IMR-90 (cell line): Measurements from ENCODE around the gene PALLD. TPM values are rescaled to one million over a fixed set of nuclear protein-coding genes. Genes with fewer than 3 reads are reported as not detected.

ENCODE experiments used
- ATAC-seq: fragments of 200-7000 bp; cut with Tn5 transposase; 2 replicates; pipeline ENCODE4 v1.9.1; 2020; ENCODE audit warnings: low read depth, mild to moderate bottlenecking, moderate library complexity
- BruUV-seq: library from RNA; stranded (reverse); fragments of 400-500 nt; replicated peaks from 2 replicates; lab custom pipeline; 2021; lab: Mats Ljungman, UMichigan
- CTCF ChIA-PET: fragments of 300-600 bp; formaldehyde crosslinking; extraction: SDS; loops from one replicate; lab custom pipeline; 2021; ENCODE audit warnings: antibody characterized with exemption; lab: Yijun Ruan, JAX
- POLR2A ChIA-PET: fragments of 300-600 bp; sonication (Branson Sonifier 250); formaldehyde crosslinking; loops from one replicate; lab custom pipeline; 2022; ENCODE audit warnings: antibody characterized with exemption; ENCODE audit not compliant: unreplicated experiment; lab: Charles Lee
- DNase-seq: peaks from one replicate; pipeline ENCODE4 v3.0.0; 2013
- H2AFZ ChIP-seq: replicated peaks from 2 replicates; pipeline ENCODE3; 2013; ENCODE audit warnings: low read length, mild to moderate bottlenecking; ENCODE audit not compliant: poor library complexity
- H2AK5ac ChIP-seq: 2 replicates; pipeline ENCODE4 v1.6.1; 2013; ENCODE audit warnings: low read depth, low read length, inconsistent platforms
- H2AK9ac ChIP-seq: replicated peaks from 2 replicates; pipeline ENCODE3; 2013; ENCODE audit warnings: mild to moderate bottlenecking, low read depth, low read length, moderate library complexity; ENCODE audit not compliant: poor library complexity
- H2BK120ac ChIP-seq: 2 replicates; pipeline ENCODE4 v1.6.1; 2013; ENCODE audit warnings: low read depth, low read length, inconsistent platforms
- H2BK15ac ChIP-seq: 3 replicates; pipeline ENCODE4 v1.6.1; 2013; ENCODE audit warnings: low read depth, low read length, inconsistent platforms
- H2BK20ac ChIP-seq: 2 replicates; pipeline ENCODE4 v1.6.1; 2013; ENCODE audit warnings: low read depth, mild to moderate bottlenecking, inconsistent platforms, low read length, moderate library complexity
- H2BK5ac ChIP-seq: 2 replicates; pipeline ENCODE4 v1.6.1; 2013; ENCODE audit warnings: mild to moderate bottlenecking, low read depth, low read length, inconsistent platforms; ENCODE audit not compliant: poor library complexity, severe bottlenecking
- H3K14ac ChIP-seq: replicated peaks from 2 replicates; pipeline ENCODE4 v1.6.1; 2013; ENCODE audit warnings: low read depth, low read length, inconsistent platforms
- H3K18ac ChIP-seq: 2 replicates; pipeline ENCODE4 v1.6.1; 2013; ENCODE audit warnings: low read depth, low read length, control low read depth
- H3K23ac ChIP-seq: 2 replicates; pipeline ENCODE4 v1.6.1; 2013; ENCODE audit warnings: low read depth, low read length, inconsistent platforms
- H3K27ac ChIP-seq: 2 replicates; pipeline ENCODE4 v1.5.1; 2013; ENCODE audit warnings: mild to moderate bottlenecking, control low read depth, low read length; ENCODE audit not compliant: insufficient read depth
- H3K27me3 ChIP-seq: 2 replicates; pipeline ENCODE4 v1.6.1; 2013; ENCODE audit warnings: low read length; ENCODE audit not compliant: control insufficient read depth, insufficient read depth
- H3K36me3 ChIP-seq: 2 replicates; pipeline ENCODE4 v1.6.1; 2013; ENCODE audit warnings: low read length, mixed read lengths; ENCODE audit not compliant: control insufficient read depth, insufficient read depth
- H3K4ac ChIP-seq: 2 replicates; pipeline ENCODE4 v1.6.1; 2013; ENCODE audit warnings: low read depth, low read length, inconsistent platforms
- H3K4me1 ChIP-seq: 2 replicates; pipeline ENCODE4 v1.6.1; 2013; ENCODE audit warnings: low read length, mixed read lengths; ENCODE audit not compliant: control insufficient read depth, insufficient read depth
- H3K4me2 ChIP-seq: 2 replicates; pipeline ENCODE4 v1.6.1; 2013; ENCODE audit warnings: low read depth, mild to moderate bottlenecking, control low read depth, low read length, moderate library complexity
- H3K4me3 ChIP-seq: 2 replicates; pipeline ENCODE4 v1.5.1; 2013; ENCODE audit warnings: low read depth, mild to moderate bottlenecking, control low read depth, low read length, moderate library complexity; ENCODE audit not compliant: insufficient read depth
- H3K56ac ChIP-seq: 2 replicates; pipeline ENCODE4 v1.6.1; 2013; ENCODE audit warnings: low read length, inconsistent platforms; ENCODE audit not compliant: insufficient read depth; ENCODE audit errors: extremely low read depth
- H3K79me1 ChIP-seq, 2 experiments: 2 replicates each; pipeline ENCODE4 v1.6.1; 2013; ENCODE audit warnings: low read length in 2 of 2, inconsistent platforms in 1 of 2, low read depth in 1 of 2
- H3K9ac ChIP-seq: 2 replicates; pipeline ENCODE4 v1.6.1; 2013; ENCODE audit warnings: low read depth, low read length, control low read depth
- H3K9me1 ChIP-seq: 2 replicates; pipeline ENCODE4 v1.6.1; 2013; ENCODE audit warnings: low read length, inconsistent platforms; ENCODE audit not compliant: insufficient read depth
- H3K9me3 ChIP-seq: 2 replicates; pipeline ENCODE4 v1.6.1; 2013; ENCODE audit warnings: low read length; ENCODE audit not compliant: control insufficient read depth, insufficient read depth
- H4K20me1 ChIP-seq: 2 replicates; pipeline ENCODE4 v1.6.1; 2013; ENCODE audit warnings: low read length, inconsistent platforms; ENCODE audit not compliant: insufficient read depth
- H4K5ac ChIP-seq: 2 replicates; pipeline ENCODE4 v1.6.1; 2013; ENCODE audit warnings: mild to moderate bottlenecking, low read depth, low read length, control low read depth
- H4K8ac ChIP-seq, 2 experiments: 2 replicates each; pipeline ENCODE4 v1.6.1; 2013; ENCODE audit warnings: low read depth in 2 of 2, low read length in 2 of 2, control low read depth in 1 of 2, inconsistent platforms in 1 of 2
- H4K91ac ChIP-seq: 2 replicates; pipeline ENCODE4 v1.6.1; 2013; ENCODE audit warnings: low read depth, low read length, inconsistent platforms; ENCODE audit not compliant: insufficient read depth
- BHLHE40 ChIP-seq: fragments of 150-350 bp; IDR thresholded peaks from 2 replicates; pipeline ENCODE4 v1.6.1; 2016; ENCODE audit warnings: mild to moderate bottlenecking, low read depth, low read length
- CEBPB ChIP-seq: IDR thresholded peaks from 2 replicates; pipeline ENCODE4 v1.6.1; 2012; ENCODE audit warnings: low read depth, low read length, improper control_type of control experiment
- CHD1 ChIP-seq: IDR thresholded peaks from 2 replicates; pipeline ENCODE4 v1.6.1; 2012; ENCODE audit warnings: low read depth, low read length, improper control_type of control experiment
- ELK1 ChIP-seq: fragments of 150-350 bp; IDR thresholded peaks from 2 replicates; pipeline ENCODE4 v1.6.1; 2016; ENCODE audit warnings: low read depth, mild to moderate bottlenecking, low read length, moderate library complexity, borderline replicate concordance
- FOS ChIP-seq: fragments of 150-350 bp; IDR thresholded peaks from 2 replicates; pipeline ENCODE4 v1.6.1; 2016; ENCODE audit warnings: low read depth, low read length
- MAFK ChIP-seq: IDR thresholded peaks from 2 replicates; pipeline ENCODE4 v1.6.1; 2012; ENCODE audit warnings: low read depth, low read length, improper control_type of control experiment
- MAZ ChIP-seq: IDR thresholded peaks from 2 replicates; pipeline ENCODE4 v1.6.1; 2012; ENCODE audit warnings: low read depth, mild to moderate bottlenecking, low read length, improper control_type of control experiment, moderate library complexity, borderline replicate concordance
- MXI1 ChIP-seq: IDR thresholded peaks from 2 replicates; pipeline ENCODE4 v1.6.1; 2012; ENCODE audit warnings: low read depth, mild to moderate bottlenecking, low read length, moderate library complexity, borderline replicate concordance
- NFE2L2 ChIP-seq: fragments of 150-350 bp; IDR thresholded peaks from 2 replicates; pipeline ENCODE4 v1.6.1; 2016; ENCODE audit warnings: low read depth, mild to moderate bottlenecking, low read length
- POLR2A ChIP-seq: IDR thresholded peaks from 2 replicates; pipeline ENCODE4 v1.6.1; 2012; ENCODE audit warnings: mild to moderate bottlenecking, low read depth, low read length
- RAD21 ChIP-seq: IDR thresholded peaks from 2 replicates; pipeline ENCODE4 v1.6.1; 2012; ENCODE audit warnings: low read length, improper control_type of control experiment
- RCOR1 ChIP-seq: IDR thresholded peaks from 2 replicates; pipeline ENCODE4 v1.6.1; 2012; ENCODE audit warnings: mild to moderate bottlenecking, low read length, improper control_type of control experiment; ENCODE audit not compliant: insufficient replicate concordance
- RFX5 ChIP-seq: IDR thresholded peaks from 2 replicates; pipeline ENCODE4 v1.8.0; 2012; ENCODE audit warnings: low read depth, mild to moderate bottlenecking, low read length, moderate library complexity
- SMC3 ChIP-seq: fragments of 150-350 bp; IDR thresholded peaks from 2 replicates; pipeline ENCODE4 v1.6.1; 2016; ENCODE audit warnings: low read depth, mild to moderate bottlenecking, antibody characterized with exemption, low read length, moderate library complexity
- WGBS, 2 experiments: methylation state at CpG; one replicate each; pipeline versions ENCODE4 v1.1.5 to v1.1.7; 2013; ENCODE audit warnings: missing lambda C conversion rate in 2 of 2; ENCODE audit not compliant: insufficient read length in 1 of 2; ENCODE audit errors: extremely low coverage in 2 of 2; 5-methylcytosine and 5-hydroxymethylcytosine counted together
- dilution Hi-C: fragments of 300-500 bp; cut with HindIII; formaldehyde crosslinking; loops from one replicate; pipeline ENCODE4 v1.14.3; 2018; ENCODE audit warnings: low sequenced_read_pairs; ENCODE audit not compliant: unreplicated experiment
- in situ Hi-C: fragments of 300-500 bp; cut with MboI; formaldehyde crosslinking; loops from 3 replicates; pipeline ENCODE4 v1.14.3; 2019; ENCODE audit warnings: low sequenced_read_pairs, inconsistent platforms, mixed read lengths
- intact Hi-C: fragments of 100-400 bp; cut with micrococcal nuclease; formaldehyde crosslinking; loops from 2 replicates; pipeline ENCODE4 v1.10.0; 2022
- polyA plus RNA-seq, 3 experiments: library from polyadenylated mRNA; depleted of rRNA; stranded (reverse); fragments of >200 nt; gene quantifications; 2 replicates each; pipeline ENCODE4 v1.2.3, GENCODE V29; 2012; ENCODE audit warnings: low replicate concordance in 1 of 3
- total RNA-seq: library from RNA; depleted of rRNA; stranded (reverse); fragments of >200 nt; gene quantifications from 2 replicates; pipeline ENCODE4 v1.2.3, GENCODE V29; 2012
- TF ChIP-seq, protein P1 (sequence below): conservative IDR thresholded peaks from 2 replicates; pipeline ENCODE4 v1.5.1; 2012; ENCODE audit warnings: mild to moderate bottlenecking, low read depth, low read length, improper control_type of control experiment
- TF ChIP-seq, protein P2 (sequence below): fragments of 150-350 bp; IDR thresholded peaks from 2 replicates; pipeline ENCODE4 v1.6.1; 2017; ENCODE audit warnings: mild to moderate bottlenecking, antibody characterized with exemption, low read length, low read depth

PALLD gene
- total and polyA plus RNA-seq, 2 of the 4 experiments (the other 2 are of a cell fraction), result 91.0 to 91.9 TPM

DNA sequence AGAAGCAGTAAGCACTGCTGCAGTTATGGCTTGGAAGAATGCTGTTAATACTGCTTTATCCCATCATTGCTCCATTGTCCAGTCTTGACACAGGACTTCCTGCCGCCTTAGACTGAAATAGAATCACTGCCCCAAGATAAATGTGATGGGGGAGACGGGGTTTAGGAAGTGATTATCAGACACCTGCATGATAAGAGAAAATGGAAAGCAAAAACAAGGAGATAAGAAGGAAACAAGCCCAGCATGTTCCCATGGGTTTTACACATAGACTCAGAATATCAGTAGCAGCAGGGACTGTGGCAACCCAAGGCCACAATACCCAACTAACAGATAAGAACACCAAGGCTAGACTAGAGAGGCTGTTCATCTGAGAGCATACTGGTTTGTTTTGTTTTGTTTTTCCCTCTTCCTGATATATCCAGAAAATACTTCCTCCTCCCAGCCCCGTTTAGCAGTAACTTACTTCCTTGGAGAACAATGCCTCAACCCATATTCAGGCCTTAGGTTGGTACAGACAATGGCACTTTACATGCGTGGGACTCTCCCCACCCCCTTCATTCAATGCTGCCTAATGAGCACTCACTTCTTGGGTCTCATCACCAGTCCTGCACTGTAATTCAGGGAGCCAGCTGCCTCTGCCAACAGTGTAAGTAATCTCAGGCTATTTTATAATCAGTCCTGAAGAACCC is 280.6 kb downstream of the PALLD start:
- Histone ChIP-seq H2BK20ac (no peak overlapping the region), H3K36me3 (no peaks in the 10 kb centered on the region), H3K4me2 (no peak overlapping the region), H3K4me1 (no peaks in the 10 kb centered on the region), H2BK15ac (no peak overlapping the region), H4K20me1 (no peaks in the 10 kb centered on the region), H2AK9ac (no peak overlapping the region), H3K14ac (no peak overlapping the region), H3K27me3 (no peaks in the 10 kb centered on the region), H4K91ac (no peak overlapping the region), H3K56ac (no peak overlapping the region), H3K4me3 (no peak overlapping the region), H3K27ac (no peak overlapping the region), H3K79me1 (no peaks in the 10 kb centered on the region), H3K9me1 (no peaks in the 10 kb centered on the region), H3K4ac (no peak overlapping the region), H2BK5ac (no peak overlapping the region), H2AFZ (no peak overlapping the region), H4K5ac (no peak overlapping the region; the same call in 1 of the 2 replicates), H3K9ac (no peak overlapping the region), H2AK5ac (no peak overlapping the region), H3K23ac (no peak overlapping the region), H4K8ac (no peak overlapping the region), H3K18ac (no peak overlapping the region), H3K9me3 (peaks cover 2% of the 10 kb centered on the region; the same call in 1 of the 2 replicates), H2BK120ac (no peak overlapping the region; the same call in 1 of the 2 replicates)
- 50% methylated on average over 2 of the region's 4 CpGs; no CpG with 5 or more reads in 1 of the 2 experiments for WGBS, 2 experiments
- ATAC-seq (no peak), DNase-seq (no peak)
- dilution Hi-C loops, result no loop called here
- CTCF ChIA-PET, result no interaction called here
- TF ChIP-seq CHD1 (no peak), CEBPB (no peak), POLR2A (no peak), MXI1 (no peak), BHLHE40 (no peak), FOS (no peak), ELK1 (no peak), RFX5 (no peak), SMC3 (no peak), MAFK (no peak), MAZ (no peak), RCOR1 (no peak), RAD21 (no peak), NFE2L2 (no peak)
- TF ChIP-seq, protein P1, sequence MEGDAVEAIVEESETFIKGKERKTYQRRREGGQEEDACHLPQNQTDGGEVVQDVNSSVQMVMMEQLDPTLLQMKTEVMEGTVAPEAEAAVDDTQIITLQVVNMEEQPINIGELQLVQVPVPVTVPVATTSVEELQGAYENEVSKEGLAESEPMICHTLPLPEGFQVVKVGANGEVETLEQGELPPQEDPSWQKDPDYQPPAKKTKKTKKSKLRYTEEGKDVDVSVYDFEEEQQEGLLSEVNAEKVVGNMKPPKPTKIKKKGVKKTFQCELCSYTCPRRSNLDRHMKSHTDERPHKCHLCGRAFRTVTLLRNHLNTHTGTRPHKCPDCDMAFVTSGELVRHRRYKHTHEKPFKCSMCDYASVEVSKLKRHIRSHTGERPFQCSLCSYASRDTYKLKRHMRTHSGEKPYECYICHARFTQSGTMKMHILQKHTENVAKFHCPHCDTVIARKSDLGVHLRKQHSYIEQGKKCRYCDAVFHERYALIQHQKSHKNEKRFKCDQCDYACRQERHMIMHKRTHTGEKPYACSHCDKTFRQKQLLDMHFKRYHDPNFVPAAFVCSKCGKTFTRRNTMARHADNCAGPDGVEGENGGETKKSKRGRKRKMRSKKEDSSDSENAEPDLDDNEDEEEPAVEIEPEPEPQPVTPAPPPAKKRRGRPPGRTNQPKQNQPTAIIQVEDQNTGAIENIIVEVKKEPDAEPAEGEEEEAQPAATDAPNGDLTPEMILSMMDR, result no peak
- TF ChIP-seq, protein P2, sequence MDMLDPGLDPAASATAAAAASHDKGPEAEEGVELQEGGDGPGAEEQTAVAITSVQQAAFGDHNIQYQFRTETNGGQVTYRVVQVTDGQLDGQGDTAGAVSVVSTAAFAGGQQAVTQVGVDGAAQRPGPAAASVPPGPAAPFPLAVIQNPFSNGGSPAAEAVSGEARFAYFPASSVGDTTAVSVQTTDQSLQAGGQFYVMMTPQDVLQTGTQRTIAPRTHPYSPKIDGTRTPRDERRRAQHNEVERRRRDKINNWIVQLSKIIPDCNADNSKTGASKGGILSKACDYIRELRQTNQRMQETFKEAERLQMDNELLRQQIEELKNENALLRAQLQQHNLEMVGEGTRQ, result no peak
- no TSS peak for BruUV-seq
- POLR2A ChIA-PET, result no interaction called here
- intact Hi-C loops, result no loop called here
- in situ Hi-C loops, result no loop called here
